Middle frontal gyrus (tissue), 1 donor: Measurements from ENCODE around the gene DYNC2LI1.

Experiments used
- DNase-seq: peaks from one replicate; pipeline ENCODE4 v3.0.0-alpha.2; 2015; ENCODE audit warnings: low spot score; ENCODE audit errors: extremely low spot score

The DYNC2LI1 gene

DNA sequence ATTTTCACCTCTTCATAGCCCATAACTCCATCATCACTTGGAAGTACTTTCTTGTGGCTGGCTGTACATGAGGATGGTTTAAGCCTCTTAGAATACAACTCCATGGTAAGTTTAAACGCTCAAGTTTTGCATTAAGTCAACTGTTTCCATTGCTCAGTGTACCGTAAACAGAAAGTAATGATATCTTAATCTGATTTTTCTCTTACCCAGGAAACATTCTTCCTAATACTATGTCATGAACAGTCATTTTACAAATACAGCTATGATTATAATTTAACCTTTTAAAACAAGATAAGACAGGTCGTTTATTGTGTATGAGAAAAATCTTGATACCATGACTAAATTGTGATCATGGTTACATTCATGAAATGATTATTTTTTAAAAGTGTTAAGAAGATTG lies 11.6 kb upstream of the DYNC2LI1 start:
- DNase-seq, result no peak

DNA sequence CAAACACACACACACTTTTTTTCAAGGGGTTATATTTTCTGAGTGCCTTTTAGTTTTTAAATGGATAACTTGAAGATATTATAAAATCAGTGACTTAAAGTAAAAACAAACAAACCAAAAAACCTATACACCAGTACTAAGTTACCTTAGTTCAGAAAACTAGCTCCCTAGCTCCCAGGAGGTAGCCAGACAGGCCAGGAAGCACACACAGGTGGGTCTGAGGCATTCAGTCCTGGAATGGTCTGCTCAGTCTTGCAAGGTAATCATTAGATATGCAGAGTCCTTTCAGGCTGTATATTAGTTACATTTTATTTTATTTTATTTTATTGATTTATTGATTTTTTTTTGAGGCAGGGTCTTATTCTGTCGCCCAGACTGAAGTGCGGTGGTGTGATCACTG lies 10.7 kb upstream of the DYNC2LI1 start:
- DNase-seq, result no peak

DNA sequence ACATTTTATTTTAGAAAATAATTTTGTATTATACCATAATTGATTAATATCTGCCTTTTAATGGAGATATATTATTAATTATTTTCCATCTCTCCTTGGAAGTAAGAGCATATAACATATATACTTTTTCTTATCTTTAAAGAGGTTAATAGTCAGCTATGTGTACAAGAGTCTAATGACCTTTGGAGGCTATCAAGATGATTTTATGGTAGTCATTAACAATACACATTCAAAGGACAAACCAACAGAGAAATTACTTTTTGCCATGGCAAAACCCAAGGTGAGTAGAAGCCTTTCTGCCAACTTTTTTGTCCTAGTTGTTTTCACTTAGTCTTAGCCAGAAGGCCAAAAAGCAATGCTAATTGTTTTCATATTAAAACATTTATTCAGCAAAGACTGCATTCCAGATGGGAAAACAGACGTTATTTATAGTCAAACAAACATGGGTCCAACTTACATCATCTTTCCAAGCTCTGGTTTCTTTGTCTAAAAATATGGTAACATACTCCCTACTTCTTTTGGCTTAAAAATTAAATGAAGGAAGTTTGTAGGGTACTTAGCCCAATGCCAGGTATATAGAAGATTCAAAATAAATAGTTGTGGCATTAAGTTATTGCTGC lies 9.6 kb upstream of the DYNC2LI1 start:
- DNase-seq, result no peak

DNA sequence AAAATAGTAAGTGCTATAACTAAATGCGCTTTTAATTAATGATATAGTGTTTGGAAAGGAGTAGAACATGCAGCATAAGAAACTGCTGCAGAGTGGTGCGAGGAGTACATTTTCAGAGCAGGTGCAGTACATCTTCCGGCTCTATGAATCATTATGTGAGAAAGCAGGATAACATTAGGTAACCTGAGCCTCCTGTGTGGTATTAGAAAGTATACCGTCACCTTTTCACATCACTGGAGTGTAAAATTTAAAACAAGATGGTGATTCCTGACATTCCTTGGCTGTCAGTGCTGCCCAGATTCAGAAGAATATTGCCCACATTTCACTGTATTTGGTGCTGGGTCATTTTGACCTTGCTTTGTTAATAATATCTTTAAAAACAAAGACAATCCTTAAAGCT lies 7.8 kb upstream of the DYNC2LI1 start:
- no peak for DNase-seq

DNA sequence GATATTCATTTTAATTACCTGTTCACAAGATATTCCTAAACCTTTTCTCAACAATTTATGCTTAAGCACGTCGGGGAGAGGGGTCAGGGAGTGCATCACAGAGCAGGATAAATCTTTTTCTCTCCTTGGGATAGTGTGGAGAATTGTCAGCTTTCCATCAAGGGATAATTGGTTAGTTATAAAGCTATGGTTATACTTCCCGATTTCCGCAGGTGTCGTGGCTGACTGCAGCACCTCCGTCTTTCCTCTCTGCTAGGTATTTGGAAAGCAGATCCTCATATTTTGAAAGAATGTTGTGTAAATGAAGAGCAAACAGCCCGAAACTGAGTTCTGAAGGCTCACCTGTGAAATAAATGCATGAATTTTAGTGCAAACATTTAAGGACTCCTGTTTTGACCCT lies 778 bp downstream of the DYNC2LI1 start:
- no peak for DNase-seq

DNA sequence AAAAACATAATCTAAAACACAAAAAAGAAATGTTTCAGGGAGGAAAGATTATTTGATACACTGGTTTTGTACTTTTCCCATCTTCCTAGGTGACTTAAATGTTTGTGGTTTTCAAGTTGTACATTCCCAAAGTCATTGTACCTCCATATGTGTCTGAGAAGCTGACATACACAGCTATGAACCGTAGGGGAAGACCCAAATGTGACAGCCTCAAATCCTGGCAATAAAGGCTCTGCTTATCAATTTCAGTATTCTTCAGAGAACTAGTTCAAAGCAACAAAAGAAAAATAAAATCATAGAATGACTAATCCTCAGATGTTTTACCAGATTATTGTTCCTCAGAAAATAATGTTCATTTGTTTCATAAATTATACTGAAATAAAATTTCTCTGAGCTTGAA lies 2.5 kb downstream of the DYNC2LI1 start:
- no peak for DNase-seq

DNA sequence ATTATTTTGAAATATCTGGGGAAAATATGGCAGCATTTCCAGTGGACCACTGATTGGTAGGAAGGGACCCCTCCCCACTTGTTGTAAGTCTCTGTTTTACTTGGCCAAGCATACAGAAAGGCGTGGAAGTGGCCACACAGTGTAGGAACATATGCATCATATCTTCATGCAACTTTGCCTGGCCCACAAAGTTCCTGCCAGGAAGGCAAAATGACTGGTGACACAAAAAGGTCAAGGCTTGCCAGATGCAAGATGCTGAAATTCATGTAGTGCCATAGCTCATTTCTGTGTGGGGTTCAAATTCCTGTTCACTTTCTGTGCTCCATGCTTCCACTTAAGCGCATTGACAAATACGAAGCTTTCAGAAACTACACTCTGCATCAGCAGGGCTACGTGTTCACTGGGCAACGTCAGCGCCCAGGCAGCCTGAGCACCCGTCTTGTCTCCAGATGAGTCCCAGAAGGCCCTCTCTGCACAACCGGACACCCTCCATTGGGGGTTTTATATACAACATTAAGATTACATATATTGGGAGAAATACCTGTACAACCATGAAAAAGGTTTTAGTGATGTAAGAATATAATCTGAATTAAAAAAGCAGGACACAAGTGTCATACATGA lies 3.6 kb downstream of the DYNC2LI1 start:
- DNase-seq, result no peak

DNA sequence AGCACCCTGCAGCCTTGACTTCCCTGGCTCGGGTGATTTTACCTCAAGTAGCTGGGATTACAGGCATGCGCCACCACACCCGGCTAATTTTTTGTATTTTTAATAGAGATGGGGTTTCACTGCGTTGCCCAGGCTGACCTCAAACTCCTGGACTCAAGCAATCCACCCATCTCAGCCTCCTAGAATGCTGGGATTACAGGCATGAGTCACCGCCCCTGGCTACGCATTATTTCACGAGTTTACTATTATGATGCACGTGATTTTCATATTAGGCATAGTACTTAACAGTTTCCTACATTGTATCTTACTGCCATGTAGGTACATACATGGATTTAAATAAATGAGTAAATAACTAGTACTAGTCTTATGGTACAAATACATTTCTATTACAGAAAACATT lies 4.4 kb downstream of the DYNC2LI1 start:
- no peak for DNase-seq

DNA sequence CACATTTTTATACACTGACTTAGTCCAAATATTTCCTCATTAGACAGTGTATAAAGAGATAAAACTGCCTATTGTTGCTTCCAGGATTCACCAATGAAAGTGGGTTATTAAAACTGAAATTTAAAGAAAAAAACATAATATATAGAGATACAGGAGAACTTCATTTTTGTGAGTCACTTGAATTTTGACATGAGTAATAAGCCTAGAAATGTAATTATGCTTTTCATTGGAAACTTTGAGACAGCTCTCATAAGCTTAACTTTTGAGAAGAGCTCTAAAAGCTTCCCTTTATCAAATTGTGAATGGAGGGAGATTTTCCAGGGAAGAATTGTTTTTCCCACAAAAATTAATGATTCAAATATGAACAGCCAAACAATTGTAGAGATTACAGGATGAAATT lies 14.1 kb downstream of the DYNC2LI1 start:
- DNase-seq, result no peak

DNA sequence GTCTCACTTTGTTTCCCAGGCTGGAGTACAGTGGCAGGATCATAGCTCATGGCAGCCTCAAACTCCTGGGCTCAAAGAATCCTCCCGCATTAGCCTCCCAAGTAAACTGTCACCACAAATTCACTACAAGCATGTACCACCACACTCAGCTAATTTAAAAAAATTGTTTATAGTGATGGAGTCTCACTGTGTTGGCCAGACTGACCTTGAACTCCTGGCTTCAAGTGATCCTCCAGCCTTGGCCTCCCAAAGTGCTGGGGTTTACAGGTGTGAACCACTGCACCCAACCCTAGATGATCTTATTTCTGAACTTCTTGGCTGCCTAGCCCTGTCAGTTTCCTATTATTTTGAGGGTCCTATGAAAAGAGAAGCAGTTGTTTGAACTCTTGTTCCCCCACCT lies 14.8 kb downstream of the DYNC2LI1 start:
- no peak for DNase-seq

DNA sequence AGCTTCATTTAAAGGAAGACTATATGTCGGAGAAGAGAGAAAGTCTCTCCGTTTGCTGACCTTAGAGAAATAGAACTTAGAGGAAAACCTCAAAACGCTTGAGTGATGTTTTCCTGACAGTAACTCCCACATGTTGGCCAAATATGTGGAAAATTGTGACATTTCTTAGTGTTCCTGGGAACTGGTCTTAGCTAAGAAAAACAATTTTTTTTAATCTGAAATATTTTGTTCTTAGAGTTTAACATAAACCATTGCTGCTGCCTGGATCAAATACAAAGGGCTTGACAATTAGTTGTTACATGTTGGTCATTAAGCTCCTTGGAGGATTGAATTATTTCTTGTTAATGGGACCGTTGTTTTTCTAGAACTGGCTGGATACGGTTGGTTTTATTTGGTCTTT lies 16.3 kb downstream of the DYNC2LI1 start:
- no peak for DNase-seq

DNA sequence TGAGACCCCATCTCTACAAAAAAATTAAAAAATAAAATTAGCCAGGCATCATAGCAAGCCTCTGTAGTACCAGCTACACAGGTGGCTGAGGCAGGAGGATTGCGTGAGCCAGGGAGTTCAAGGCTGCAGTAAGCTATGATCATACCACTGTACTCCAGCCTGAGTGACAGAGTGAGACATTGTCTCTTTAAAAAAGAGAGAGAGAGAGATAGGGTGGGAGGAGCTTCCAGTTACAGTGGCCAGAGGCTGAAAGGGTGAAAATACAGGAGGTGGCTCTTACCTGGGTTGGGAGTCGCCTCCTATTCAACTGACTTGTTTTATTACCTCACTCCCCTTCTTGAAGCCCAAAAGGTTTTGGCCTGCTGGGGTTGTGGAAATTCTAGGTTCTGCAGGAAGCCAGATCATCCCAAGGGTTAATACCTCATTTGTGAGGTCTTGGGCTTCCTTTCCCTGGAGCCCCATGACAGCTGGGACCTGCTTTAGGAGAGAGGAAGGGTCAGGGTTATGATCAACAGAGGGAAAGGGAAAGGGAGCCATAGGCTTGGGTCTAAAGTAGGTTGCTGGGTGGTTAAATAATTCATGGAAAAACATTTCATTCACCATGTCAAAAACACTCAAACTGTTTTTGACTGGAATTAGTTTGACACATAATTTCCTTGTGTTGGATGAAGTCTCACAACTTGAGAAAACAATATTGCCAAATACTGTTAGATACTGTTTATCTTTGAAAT lies 17.4 kb downstream of the DYNC2LI1 start:
- DNase-seq, result no peak

DNA sequence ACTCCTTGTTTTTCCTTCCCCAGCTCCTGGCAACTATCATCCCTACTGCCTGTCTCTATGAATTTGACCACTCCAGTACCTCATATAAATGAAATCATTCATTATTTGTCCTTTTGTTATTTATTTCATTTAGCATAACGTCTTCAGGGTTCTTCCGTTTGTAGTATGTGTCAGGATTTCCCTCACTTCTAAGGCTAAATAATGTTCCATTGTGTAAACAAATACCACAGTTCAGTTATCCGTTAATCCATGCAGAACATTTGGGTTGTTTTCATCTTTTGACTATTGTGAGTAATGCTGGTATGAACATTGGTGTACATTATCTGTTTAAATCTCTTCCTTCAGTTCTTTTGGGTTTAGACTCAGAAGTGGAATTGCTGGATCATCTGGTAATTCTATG lies 18.8 kb downstream of the DYNC2LI1 start:
- DNase-seq, result no peak

DNA sequence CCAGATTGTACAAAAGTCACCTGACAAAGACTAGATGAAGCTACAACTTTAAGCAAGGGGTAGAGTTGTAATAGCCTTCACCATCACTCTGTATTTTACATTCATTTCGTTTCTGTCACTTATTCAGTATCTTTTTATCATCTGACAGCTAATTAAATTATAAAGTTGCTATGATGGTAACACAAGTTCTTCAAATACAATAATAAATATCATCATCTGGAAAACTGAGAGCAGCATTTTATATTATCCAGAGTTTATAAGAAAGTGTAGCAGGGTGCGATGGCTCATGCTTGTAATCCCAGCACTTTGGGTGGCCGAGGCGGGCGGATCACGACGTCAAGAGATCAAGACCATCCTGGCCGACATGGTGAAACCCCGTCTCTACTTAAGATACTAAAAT lies 21.1 kb downstream of the DYNC2LI1 start:
- no peak for DNase-seq

DNA sequence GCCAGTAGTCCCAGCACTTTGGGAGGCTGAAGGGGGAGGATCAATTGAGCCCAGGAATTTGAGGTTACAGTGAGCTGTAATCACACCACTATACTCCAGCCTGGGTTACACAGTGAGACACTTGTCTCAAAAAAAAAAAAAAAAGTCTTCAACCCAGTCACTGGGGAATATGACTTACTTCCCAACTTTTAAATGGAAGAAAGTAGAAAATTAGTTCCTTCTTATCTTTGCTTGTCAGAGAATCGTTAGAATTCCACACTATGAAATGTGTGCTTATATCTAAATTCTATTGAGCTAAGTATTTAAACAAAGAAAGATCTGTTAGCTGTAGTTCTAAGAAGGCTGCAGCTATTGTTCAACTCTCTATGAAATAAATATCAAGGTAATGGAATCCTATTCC lies 22.4 kb downstream of the DYNC2LI1 start:
- DNase-seq, result no peak

DNA sequence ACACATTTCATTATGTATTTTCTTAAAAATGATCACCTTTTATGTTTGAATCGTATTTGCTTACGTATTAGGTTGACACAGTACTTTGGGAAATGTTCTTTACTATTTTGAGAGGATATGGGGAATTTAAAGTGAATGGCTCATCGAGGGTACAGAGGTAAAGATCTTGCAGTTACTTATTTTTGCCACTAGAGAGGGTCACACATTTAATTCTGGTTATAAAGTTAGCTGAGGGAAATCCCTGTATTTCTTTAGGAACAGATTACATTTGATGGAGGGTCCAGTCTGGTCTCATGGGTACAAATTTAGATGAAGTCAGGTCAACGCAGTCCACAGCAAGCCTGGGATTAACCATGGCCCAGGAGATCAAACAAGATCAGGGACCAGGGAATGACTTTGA lies 24.5 kb downstream of the DYNC2LI1 start:
- DNase-seq, result no peak

DNA sequence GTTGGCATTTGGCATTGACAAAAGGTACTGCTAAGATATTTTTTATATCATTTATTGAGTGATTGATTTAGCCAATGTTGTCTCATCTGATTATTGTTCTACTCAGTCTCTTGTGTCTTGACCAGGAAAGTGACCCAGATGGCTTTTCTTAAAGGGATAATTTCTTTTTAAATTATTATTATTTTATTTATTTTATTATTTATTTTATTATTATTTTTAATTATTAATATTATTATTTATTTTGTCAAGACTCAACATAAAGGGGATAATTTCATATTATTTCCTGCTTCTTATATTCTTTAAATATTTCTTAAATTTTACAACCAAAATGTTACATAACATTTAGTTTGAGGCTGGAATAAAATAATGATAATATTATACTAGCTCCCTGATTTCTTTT lies 27.1 kb downstream of the DYNC2LI1 start:
- DNase-seq, result no peak

DNA sequence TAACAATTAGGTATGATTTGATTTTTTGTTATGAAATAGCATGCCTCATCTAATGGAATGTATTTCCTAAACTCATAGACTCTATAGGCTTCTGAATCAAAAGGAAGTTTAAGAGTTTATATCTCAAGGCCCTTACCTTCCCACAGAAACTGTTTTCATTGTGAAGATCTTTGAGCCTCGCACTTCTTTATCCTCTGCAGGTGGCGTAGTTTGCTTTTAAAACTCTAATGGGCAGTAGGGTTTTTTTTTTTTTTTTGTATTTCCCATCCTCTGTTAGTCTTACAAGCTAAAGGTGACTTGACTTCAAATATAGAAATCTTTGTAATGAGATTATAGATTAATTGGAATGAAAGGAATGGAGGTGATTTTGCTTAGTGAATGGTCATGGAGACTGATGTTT lies 28.3 kb downstream of the DYNC2LI1 start:
- DNase-seq, result no peak

DNA sequence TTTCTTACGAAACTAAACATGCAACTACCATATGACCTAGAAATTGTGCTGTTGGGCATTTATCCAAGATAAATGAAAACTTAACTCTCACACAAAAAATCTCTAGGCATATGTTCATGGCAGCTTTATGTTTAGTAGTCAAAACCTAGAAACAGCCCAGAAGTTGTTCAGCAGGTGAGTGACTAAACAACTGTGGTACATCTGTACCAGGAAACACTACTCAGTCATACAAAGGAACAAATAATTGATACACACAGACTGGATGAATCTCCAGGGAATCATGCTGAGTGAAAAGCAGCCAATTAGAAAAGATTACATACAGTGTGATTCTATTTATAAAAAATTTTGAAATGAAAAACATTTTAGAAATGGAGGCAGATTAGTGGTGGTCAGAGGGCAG lies 29.3 kb downstream of the DYNC2LI1 start:
- no peak for DNase-seq

DNA sequence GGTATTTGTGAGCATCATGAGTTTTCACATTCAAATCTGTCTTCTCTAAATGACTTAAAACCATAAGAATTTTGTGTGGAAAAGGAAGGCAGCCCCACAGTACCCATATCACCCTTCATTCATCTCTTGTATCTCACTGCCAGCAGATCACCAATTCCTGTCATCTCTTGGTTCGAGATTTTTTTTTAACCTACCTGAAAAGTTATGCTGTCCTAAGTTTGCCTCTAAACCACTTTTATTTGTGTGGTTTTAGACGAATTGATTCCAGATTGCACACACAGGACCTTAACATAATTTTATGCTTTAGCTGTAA lies 32.8 kb downstream of the DYNC2LI1 start:
- DNase-seq, result no peak

DNA sequence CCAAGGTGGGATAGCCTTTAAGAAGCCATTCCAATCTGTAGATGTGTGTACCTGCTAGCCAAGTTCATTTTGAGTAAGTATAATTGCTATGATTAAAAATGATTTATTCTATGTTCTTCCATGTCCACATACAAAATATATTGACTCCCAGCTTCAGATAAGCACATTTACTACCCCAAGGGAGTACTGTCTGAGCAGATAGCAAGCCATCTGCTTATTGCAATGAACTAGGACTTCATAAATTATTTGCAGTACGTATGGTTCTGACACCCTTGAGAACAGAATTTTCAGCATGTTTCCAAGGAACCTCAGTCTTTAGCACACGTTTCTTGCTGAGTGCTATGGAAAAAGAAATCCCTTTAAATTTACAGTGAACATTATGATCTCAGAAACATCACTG lies 36.6 kb downstream of the DYNC2LI1 start:
- no peak for DNase-seq

DNA sequence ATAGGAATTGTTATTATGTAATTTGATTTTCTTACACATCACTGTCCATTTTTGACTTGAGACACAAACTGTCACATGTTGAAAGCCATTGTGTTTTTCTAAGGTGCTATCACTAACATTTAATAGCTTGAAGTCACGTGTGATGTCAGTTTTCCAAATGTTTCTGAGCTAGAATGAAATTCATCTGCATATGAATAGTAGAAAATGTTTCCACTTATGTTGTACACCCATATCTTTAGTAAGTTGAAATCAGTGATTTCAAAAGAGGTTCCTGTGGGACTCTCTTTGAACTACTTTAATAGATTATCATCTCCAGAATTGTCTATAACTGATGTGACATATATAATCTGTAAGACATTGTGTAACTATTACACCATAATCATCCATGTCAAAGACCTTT lies 37.0 kb downstream of the DYNC2LI1 start:
- no peak for DNase-seq

DNA sequence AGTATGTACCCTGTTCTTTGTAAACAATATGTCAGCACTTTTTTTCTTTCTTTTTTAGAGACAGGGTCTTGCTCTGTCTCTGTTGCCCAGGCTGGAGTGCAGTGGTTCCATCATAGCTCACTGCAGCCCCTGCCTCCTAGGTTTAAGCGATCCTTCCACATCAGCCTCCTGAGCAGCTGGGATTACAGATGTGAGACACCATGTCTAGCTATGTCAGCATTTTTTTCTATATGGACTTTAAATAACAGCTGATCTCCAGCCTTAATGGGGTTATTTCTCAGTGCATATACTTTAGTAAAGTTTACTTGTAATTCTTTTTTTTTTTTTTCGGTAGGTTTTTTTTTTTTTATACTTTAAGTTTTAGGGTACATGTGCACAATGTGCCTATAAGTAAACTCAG lies 38.2 kb downstream of the DYNC2LI1 start:
- DNase-seq, result no peak
